HG02840 (cell line): ENCODE measurements around the gene NSD1.
"Not testable (repeated sequence)": the region's sequence is repeated elsewhere in the genome, so short reads cannot be mapped to it uniquely, and the experiment has no call there.

Experiments
- ATAC-seq: cut with Tn5 transposase; IDR thresholded peaks from one replicate; pipeline ENCODE4 v1.9.1; 2021; ENCODE audit warnings: mild to moderate bottlenecking, moderate library complexity, moderate number of reproducible peaks; ENCODE audit not compliant: unreplicated experiment, low FRiP score

NSD1 gene

GRCh38 chr5:177123789-177124485 is 9.6 kb upstream of the NSD1 start:
- ATAC-seq = no peak

- ATAC-seq = no peak
Observed at GRCh38 chr5:177124486-177124991, 9.0 kb upstream of the NSD1 start.

- no peak for ATAC-seq
Observed at GRCh38 chr5:177126771-177127170, 6.8 kb upstream of the NSD1 start.

GRCh38 chr5:177128551-177128981 is 5.0 kb upstream of the NSD1 start:
- no peak for ATAC-seq

- ATAC-seq = no peak
Observed at GRCh38 chr5:177130211-177131018, 3.2 kb upstream of the NSD1 start.

- ATAC-seq = no peak
Observed at GRCh38 chr5:177131019-177131320, 2.6 kb upstream of the NSD1 start.

GRCh38 chr5:177131352-177132135 is 2.0 kb upstream of the NSD1 start:
- ATAC-seq = no peak

- peak; percentile 1 for ATAC-seq
Observed at GRCh38 chr5:177132136-177133095, 1.2 kb upstream of the NSD1 start.

- peak; percentile 24 for ATAC-seq
Observed at GRCh38 chr5:177133853-177134696, 502 bp downstream of the NSD1 start.

GRCh38 chr5:177134697-177135225 is 1.2 kb downstream of the NSD1 start:
- ATAC-seq = no peak

GRCh38 chr5:177140312-177140711 is 6.7 kb downstream of the NSD1 start:
- ATAC-seq = no peak

GRCh38 chr5:177141496-177141895 is 7.9 kb downstream of the NSD1 start:
- ATAC-seq = no peak

GRCh38 chr5:177142098-177142611 is 8.6 kb downstream of the NSD1 start:
- no peak for ATAC-seq

- ATAC-seq = no peak
Observed at GRCh38 chr5:177142778-177143177, 9.2 kb downstream of the NSD1 start.

- ATAC-seq = no peak
Observed at GRCh38 chr5:177146891-177147638, 13.5 kb downstream of the NSD1 start.

- ATAC-seq = not testable (repeated sequence)
Observed at GRCh38 chr5:177150061-177150460, 16.5 kb downstream of the NSD1 start.

GRCh38 chr5:177154003-177154643 is 20.6 kb downstream of the NSD1 start:
- no peak for ATAC-seq
